ENCODE results near the gene QKI.

DNA sequence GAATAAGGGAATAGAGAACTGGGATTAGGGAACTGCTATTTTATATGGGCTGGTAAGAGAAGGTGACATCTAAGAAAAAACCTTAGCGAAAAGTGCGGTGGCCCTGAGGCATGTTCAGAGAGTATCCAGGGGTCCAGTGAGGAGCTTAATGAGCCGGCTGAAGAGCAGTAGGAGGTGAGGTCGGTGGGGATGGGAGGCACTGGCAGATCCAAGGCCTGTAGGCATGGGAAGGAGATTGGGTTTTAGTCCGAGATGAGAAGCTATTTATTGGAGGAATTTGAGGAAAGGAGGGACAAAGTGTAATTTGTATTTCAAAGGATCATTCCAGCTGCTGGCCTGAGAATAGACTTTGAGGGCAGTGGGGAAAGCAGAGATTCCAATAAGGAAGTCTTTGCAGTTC lies 123.8 kb downstream of the QKI start:
- TF ChIP-seq CTCF (IDR thresholded peaks at IDR 0.05; ENCODE audit: low read length): no peak
- TF ChIP-seq EZH2phosphoT487 (IDR thresholded peaks at IDR 0.05; ENCODE audit: low read length): no peak
- TF ChIP-seq EZH2 (optimal IDR thresholded peaks at IDR 0.05; ENCODE audit: low read depth, low read length): no peak

Measured in MM.1S (cell line).